HEK293 (cell line): ENCODE results near the gene MYO1E.
A peak's percentile ranks its signal among the peaks of the same experiment; 100 is the strongest.

Source experiments
- CTCF ChIA-PET: fragments of 350-600 bp; formaldehyde crosslinking; extraction: SDS; loops from one replicate; lab custom pipeline; 2021; ENCODE audit warnings: antibody characterized with exemption; lab: Yijun Ruan, JAX
- POLR2A ChIA-PET: fragments of 300-600 bp; formaldehyde crosslinking; extraction: SDS; loops from one replicate; lab custom pipeline; 2020; ENCODE audit warnings: antibody characterized with exemption, inconsistent platforms; lab: Yijun Ruan, JAX
- H3K27ac ChIP-seq: fragments of 200-500 bp; sonication (Bioruptor generic); 2 replicates; pipeline ENCODE4 v1.5.1; 2014; ENCODE audit warnings: low read depth, low read length, control low read depth, inconsistent platforms; ENCODE audit errors: extremely low read depth
- H3K36me3 ChIP-seq, 2 experiments: fragments of 200-500 bp in 1 of 2; sonication (Bioruptor generic) in 1 of 2; 1 replicate in 1 of 2; 2 replicates in 1 of 2; pipeline ENCODE4 v1.5.1; 2014 to 2017; ENCODE audit warnings: inconsistent platforms in 2 of 2, low read length in 2 of 2; ENCODE audit not compliant: control insufficient read depth in 2 of 2, insufficient read depth in 1 of 2
- H3K4me1 ChIP-seq: fragments of 200-500 bp; sonication (Bioruptor generic); 2 replicates; pipeline ENCODE4 v1.5.1; 2014; ENCODE audit warnings: mild to moderate bottlenecking, low read length, inconsistent platforms; ENCODE audit not compliant: control insufficient read depth, insufficient read depth
- H3K4me3 ChIP-seq: 2 replicates; pipeline ENCODE4 v1.5.1; 2011; ENCODE audit warnings: low read depth, mild to moderate bottlenecking, control low read depth, low read length, moderate library complexity
- H3K9me3 ChIP-seq: fragments of 200-500 bp; sonication (Bioruptor generic); 2 replicates; pipeline ENCODE4 v1.5.1; 2014; ENCODE audit warnings: low read depth, low read length, inconsistent platforms; ENCODE audit not compliant: control insufficient read depth, insufficient read depth
- KLF16 ChIP-seq: fragments of 450-650 bp; formaldehyde crosslinking; IDR thresholded peaks from 2 replicates; pipeline ENCODE4 v1.5.1; 2017; ENCODE audit warnings: missing biosample characterization, missing genetic modification characterization
- KLF17 ChIP-seq: fragments of 450-650 bp; formaldehyde crosslinking; IDR thresholded peaks from 2 replicates; pipeline ENCODE4 v1.5.1; 2016; ENCODE audit warnings: missing biosample characterization, missing genetic modification characterization
- PRDM1 ChIP-seq: fragments of 450-650 bp; formaldehyde crosslinking; IDR thresholded peaks from 2 replicates; pipeline ENCODE4; 2016; ENCODE audit warnings: missing biosample characterization, missing genetic modification characterization
- TRIM28 ChIP-seq: IDR thresholded peaks from 2 replicates; pipeline ENCODE4 v1.6.1; 2011; ENCODE audit warnings: low read length, control low read depth, borderline replicate concordance
- WT1 ChIP-seq: fragments of 450-650 bp; formaldehyde crosslinking; IDR thresholded peaks from 2 replicates; pipeline ENCODE4 v1.5.1; 2016; ENCODE audit warnings: missing biosample characterization, missing genetic modification characterization
- ZFHX2 ChIP-seq: fragments of 450-650 bp; formaldehyde crosslinking; conservative IDR thresholded peaks from 2 replicates; pipeline ENCODE4 v1.5.1; 2016; ENCODE audit warnings: missing biosample characterization, missing genetic modification characterization
- ZFP3 ChIP-seq: fragments of 450-650 bp; formaldehyde crosslinking; IDR thresholded peaks from 2 replicates; pipeline ENCODE4 v1.5.1; 2016; ENCODE audit warnings: low read depth, missing biosample characterization, missing genetic modification characterization
- ZFP41 ChIP-seq: fragments of 450-650 bp; formaldehyde crosslinking; IDR thresholded peaks from 2 replicates; pipeline ENCODE4 v1.5.1; 2016; ENCODE audit warnings: missing biosample characterization, missing genetic modification characterization, borderline replicate concordance
- ZNF211 ChIP-seq: fragments of 450-650 bp; formaldehyde crosslinking; IDR thresholded peaks from 2 replicates; pipeline ENCODE4 v1.5.1; 2016; ENCODE audit warnings: low read depth, missing biosample characterization, missing genetic modification characterization
- ZNF26 ChIP-seq: fragments of 450-650 bp; formaldehyde crosslinking; IDR thresholded peaks from 2 replicates; pipeline ENCODE4 v1.5.1; 2016; ENCODE audit warnings: missing biosample characterization, missing genetic modification characterization
- ZNF404 ChIP-seq: fragments of 450-650 bp; formaldehyde crosslinking; IDR thresholded peaks from 2 replicates; pipeline ENCODE4 v1.5.1; 2017; ENCODE audit warnings: missing biosample characterization, missing genetic modification characterization
- ZNF423 ChIP-seq: fragments of 450-650 bp; formaldehyde crosslinking; IDR thresholded peaks from 2 replicates; pipeline ENCODE4 v1.5.1; 2016; ENCODE audit warnings: missing biosample characterization, missing genetic modification characterization
- ZNF473 ChIP-seq: fragments of 450-650 bp; formaldehyde crosslinking; IDR thresholded peaks from 2 replicates; pipeline ENCODE4 v1.5.1; 2017; ENCODE audit warnings: missing biosample characterization, missing genetic modification characterization
- ZNF529 ChIP-seq: fragments of 450-650 bp; formaldehyde crosslinking; IDR thresholded peaks from 2 replicates; pipeline ENCODE4 v1.5.1; 2017; ENCODE audit warnings: missing genetic modification characterization, missing biosample characterization; ENCODE audit not compliant: insufficient replicate concordance
- ZNF571 ChIP-seq: fragments of 450-650 bp; formaldehyde crosslinking; IDR thresholded peaks from 2 replicates; pipeline ENCODE4 v1.5.0; 2017; ENCODE audit warnings: missing biosample characterization, missing genetic modification characterization
- ZNF621 ChIP-seq: fragments of 450-650 bp; formaldehyde crosslinking; IDR thresholded peaks from 2 replicates; pipeline ENCODE4 v1.5.1; 2017; ENCODE audit warnings: missing biosample characterization, missing genetic modification characterization
- ZNF639 ChIP-seq: fragments of 450-650 bp; formaldehyde crosslinking; IDR thresholded peaks from 2 replicates; pipeline ENCODE4 v1.5.1; 2016; ENCODE audit warnings: missing biosample characterization, missing genetic modification characterization
- ZSCAN30 ChIP-seq: fragments of 450-650 bp; IDR thresholded peaks from 2 replicates; pipeline ENCODE4 v1.5.1; 2018; ENCODE audit warnings: missing biosample characterization, mild to moderate bottlenecking, missing genetic modification characterization, moderate library complexity
- TF ChIP-seq, protein P1 (sequence below): fragments of 450-650 bp; formaldehyde crosslinking; IDR thresholded peaks from 2 replicates; pipeline ENCODE4 v1.5.1; 2016; ENCODE audit warnings: missing biosample characterization, missing genetic modification characterization
- TF ChIP-seq, protein P2 (sequence below): fragments of 450-650 bp; formaldehyde crosslinking; IDR thresholded peaks from 2 replicates; pipeline ENCODE4 v1.5.1; 2016; ENCODE audit warnings: missing biosample characterization, missing genetic modification characterization

The MYO1E gene

DNA sequence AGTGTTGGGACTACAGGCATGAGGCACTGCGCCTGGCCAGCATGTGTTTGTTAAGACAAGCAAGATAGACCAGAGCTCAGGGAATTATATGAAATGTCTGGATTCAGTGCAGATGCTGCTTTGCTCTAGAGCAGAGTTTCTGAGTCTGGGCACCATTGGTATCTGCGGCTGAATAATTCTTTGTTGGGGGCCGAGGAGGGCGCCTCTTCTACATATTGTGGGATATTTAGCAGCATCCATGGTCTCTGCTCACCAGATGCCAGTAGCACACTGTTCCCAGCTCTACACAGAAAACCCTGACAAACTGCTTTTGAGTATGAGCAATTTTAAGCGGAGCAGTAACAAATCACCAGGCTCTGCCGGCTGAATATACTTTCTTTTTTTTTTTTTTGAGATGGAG lies 169.7 kb downstream of the MYO1E start:
- H3K36me3 ChIP-seq: peaks cover 4 to 29% of the 10 kb centered on the region in 2 experiments; a peak in 2 of 3 replicates
- H3K4me3 ChIP-seq: no peak overlapping the region
- H3K9me3 ChIP-seq: no peaks in the 10 kb centered on the region
- CTCF ChIA-PET: interaction anchor here (0.6 to 1.2 kb wide), 2 partner anchors 44 to 246 kb away, joined by 3 read pairs; no protein-coding TSS in a partner anchor
- peaks cover 7% of the 10 kb centered on the region for H3K4me1 ChIP-seq
- H3K27ac ChIP-seq: no peak overlapping the region
- POLR2A ChIA-PET: no interaction called here
- TF ChIP-seq ZNF621 (tag by site-specific recombination): no peak
- TF ChIP-seq ZNF26 (tag by site-specific recombination): no peak
- no peak for TF ChIP-seq TRIM28
- no peak for TF ChIP-seq WT1 (tag by site-specific recombination)
- TF ChIP-seq KLF17 (tag by site-specific recombination): no peak
- no peak for TF ChIP-seq PRDM1 (tag by site-specific recombination)
- TF ChIP-seq ZNF404 (tag by site-specific recombination): no peak
- no peak for TF ChIP-seq ZNF423 (tag by site-specific recombination)
- TF ChIP-seq ZNF211 (tag by site-specific recombination): no peak
- TF ChIP-seq ZFP3: no peak
- TF ChIP-seq, protein P1, sequence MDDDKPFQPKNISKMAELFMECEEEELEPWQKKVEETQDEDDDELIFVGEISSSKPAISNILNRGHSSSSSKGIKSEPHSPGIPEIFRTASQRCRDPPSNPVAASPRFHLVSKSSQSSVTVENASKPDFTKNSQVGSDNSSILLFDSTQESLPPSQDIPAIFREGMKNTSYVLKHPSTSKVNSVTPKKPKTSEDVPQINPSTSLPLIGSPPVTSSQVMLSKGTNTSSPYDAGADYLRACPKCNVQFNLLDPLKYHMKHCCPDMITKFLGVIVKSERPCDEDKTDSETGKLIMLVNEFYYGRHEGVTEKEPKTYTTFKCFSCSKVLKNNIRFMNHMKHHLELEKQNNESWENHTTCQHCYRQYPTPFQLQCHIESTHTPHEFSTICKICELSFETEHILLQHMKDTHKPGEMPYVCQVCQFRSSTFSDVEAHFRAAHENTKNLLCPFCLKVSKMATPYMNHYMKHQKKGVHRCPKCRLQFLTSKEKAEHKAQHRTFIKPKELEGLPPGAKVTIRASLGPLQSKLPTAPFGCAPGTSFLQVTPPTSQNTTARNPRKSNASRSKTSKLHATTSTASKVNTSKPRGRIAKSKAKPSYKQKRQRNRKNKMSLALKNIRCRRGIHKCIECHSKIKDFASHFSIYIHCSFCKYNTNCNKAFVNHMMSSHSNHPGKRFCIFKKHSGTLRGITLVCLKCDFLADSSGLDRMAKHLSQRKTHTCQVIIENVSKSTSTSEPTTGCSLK (tag by site-specific recombination): no peak
- no peak for TF ChIP-seq ZNF571 (tag by site-specific recombination)
- no peak for TF ChIP-seq ZNF473 (tag by site-specific recombination)
- no peak for TF ChIP-seq ZNF529 (tag by site-specific recombination)

GRCh38 chr15:59200560-59200959 lies 172.1 kb downstream of the MYO1E start:
- ChIA-PET CTCF (no interaction called here), POLR2A (no interaction called here)
- TF ChIP-seq ZFP41 (no peak), ZSCAN30 (tag by site-specific recombination) (no peak), KLF16 (tag by site-specific recombination) (no peak), ZNF639 (no peak), ZFHX2 (tag by site-specific recombination) (no peak)
- TF ChIP-seq, protein P2, sequence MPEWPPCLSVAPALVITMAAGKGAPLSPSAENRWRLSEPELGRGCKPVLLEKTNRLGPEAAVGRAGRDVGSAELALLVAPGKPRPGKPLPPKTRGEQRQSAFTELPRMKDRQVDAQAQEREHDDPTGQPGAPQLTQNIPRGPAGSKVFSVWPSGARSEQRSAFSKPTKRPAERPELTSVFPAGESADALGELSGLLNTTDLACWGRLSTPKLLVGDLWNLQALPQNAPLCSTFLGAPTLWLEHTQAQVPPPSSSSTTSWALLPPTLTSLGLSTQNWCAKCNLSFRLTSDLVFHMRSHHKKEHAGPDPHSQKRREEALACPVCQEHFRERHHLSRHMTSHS (tag by site-specific recombination): no peak
- no peak overlapping the region for H3K4me3 ChIP-seq
- peak overlapping the region; percentile 61 for H3K27ac ChIP-seq
- H3K4me1 ChIP-seq: peaks cover 7% of the 10 kb centered on the region
- H3K36me3 ChIP-seq: peaks cover 4 to 17% of the 10 kb centered on the region in 2 experiments; a peak in 2 of 3 replicates
- H3K9me3 ChIP-seq: no peaks in the 10 kb centered on the region
